SIG-M5 treated with dmso at 0.1 percent for 504 hours (cell line): ENCODE measurements around the gene NR1I3.
A peak's percentile ranks its signal among the peaks of the same experiment; 100 is the strongest.
"Not testable (repeated sequence)": the region's sequence is repeated elsewhere in the genome, so short reads cannot be mapped to it uniquely, and the experiment has no call there.

Source experiments
- DNase-seq: peaks from one replicate; lab custom pipeline; 2025; ENCODE audit not compliant: unreplicated experiment; lab: John Stamatoyannopoulos, UW

The NR1I3 gene

GRCh38 chr1:161251579-161251978, 13.6 kb upstream of the NR1I3 start:
- DNase-seq, result no peak

DNA sequence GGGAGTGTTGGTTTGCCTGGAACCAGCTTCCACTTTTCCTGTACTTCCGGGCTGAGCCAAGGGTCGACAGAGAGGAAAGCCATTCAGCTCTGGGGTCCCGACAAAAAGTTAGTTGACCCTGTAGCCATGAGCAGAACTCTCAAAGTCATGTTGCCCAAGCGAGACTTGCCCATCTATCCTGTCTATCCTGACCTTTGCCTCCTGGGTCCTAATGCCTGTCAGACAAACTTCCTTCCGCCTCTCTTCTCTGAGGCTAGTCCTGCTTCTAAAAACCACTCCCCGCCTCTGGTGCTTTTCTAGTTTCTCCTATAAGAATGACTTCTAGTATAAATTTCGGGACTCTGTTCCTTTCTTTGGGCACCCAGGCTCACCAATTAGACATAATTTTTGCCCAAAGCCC, 12.8 kb upstream of the NR1I3 start:
- DNase-seq, result no peak

DNA sequence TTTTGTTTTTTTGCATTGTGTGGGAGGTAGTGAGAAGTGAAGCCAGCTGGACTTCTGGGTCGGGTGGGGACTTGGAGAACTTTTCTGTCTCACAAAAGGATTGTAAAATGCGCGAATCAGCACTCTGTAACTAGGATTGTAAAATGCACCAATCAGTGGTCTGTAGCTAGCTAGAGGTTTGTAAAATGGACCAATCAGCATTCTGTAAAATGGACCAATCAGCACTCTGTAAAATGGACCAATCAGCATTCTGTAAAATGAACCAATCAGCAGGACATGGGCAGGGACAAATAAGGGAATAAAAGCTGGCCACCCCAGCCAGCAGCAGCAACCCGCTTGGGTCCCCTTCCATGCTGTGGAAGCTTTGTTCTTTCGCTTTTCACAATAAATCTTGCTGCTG, 12.1 kb upstream of the NR1I3 start:
- DNase-seq, result not testable (repeated sequence)

DNA sequence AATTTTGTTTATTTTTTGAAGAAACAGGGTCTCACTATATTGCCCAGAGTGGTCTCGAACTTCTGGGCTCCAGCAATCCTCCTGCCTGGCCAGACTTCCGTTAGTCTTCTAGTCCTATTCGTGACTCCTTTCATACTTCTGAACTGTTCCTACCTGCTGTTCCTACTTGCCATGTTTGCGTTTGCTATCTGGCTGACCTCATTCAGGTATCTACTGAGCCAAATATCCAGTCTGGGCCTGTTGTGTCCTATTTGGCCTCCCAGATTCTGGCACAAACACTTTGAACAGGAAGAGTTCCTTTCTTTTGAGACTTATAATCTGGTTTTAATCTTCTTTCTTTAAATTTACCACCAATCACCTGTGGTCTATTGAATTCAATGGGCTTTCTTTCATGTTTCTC, 6.9 kb upstream of the NR1I3 start:
- no peak for DNase-seq

- DNase-seq, result no peak
Measured at GRCh38 chr1:161242313-161242712, 4.3 kb upstream of the NR1I3 start.

- DNase-seq, result peak; percentile 48
Measured at GRCh38 chr1:161241682-161242081, 3.7 kb upstream of the NR1I3 start.

DNA sequence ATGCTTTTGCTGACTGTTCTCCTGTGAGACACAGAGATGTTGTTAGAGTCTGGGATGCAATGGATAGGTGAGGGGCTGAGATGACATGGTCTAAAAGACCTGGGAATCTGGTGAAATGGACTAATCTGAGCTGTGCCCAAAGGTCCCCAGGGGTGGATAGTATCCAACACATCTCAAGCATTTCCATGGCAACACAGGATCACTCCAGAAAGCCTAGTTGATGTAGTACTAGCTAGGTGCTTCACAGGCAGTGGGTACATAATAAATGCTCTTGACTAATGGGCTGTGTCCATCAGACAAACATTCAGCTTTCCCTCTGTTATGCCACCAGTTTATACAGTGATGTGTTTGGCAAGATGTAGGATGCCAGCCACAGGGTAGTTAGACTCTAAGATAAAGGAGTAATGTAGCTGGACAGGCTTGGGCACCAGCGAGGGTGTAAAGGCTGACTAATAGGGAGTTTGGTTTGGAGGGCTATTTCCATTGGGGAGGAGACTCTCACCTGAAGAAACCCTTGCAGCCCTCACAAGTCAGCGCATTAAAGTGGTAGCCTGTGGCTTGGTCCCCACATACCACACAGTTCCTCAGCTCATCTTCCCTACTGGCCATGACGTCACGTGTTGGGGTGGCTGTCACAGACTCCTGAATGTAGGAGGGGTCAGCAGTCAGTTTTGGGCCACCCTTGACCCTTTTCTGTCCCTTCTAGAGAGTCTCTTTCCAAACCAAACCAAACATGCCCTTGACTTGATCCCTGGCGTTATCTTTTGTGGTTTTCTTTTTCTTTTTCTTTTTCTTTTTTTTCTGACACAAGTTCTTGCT, 1.8 kb downstream of the NR1I3 start:
- DNase-seq, result no peak

- no peak for DNase-seq
Measured at GRCh38 chr1:161233102-161233501, 4.9 kb downstream of the NR1I3 start.

DNA sequence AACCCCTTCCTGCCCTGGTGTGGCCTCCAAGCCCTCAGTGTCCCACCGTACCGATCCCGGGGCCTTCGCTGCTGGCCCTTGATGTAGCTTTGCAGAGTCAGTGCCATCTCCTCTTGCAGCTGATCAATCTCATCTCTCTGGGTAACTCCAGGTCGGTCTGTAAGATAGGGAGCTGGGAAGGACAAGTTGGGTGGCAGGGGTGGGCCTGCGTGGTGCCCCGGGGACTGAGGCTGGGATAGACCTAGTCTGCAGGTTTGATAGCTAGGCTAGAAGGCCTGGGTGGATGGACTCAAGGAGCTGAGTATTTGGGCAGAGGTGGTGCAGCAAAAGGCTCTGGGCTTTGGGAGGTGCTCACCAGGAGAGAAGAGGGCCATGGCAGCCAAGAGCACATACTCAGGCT, 7.2 kb downstream of the NR1I3 start:
- DNase-seq, result no peak

- DNase-seq, result no peak
Measured at GRCh38 chr1:161229896-161230295, 8.1 kb downstream of the NR1I3 start.

GRCh38 chr1:161228032-161228431, 10.0 kb downstream of the NR1I3 start:
- no peak for DNase-seq

DNA sequence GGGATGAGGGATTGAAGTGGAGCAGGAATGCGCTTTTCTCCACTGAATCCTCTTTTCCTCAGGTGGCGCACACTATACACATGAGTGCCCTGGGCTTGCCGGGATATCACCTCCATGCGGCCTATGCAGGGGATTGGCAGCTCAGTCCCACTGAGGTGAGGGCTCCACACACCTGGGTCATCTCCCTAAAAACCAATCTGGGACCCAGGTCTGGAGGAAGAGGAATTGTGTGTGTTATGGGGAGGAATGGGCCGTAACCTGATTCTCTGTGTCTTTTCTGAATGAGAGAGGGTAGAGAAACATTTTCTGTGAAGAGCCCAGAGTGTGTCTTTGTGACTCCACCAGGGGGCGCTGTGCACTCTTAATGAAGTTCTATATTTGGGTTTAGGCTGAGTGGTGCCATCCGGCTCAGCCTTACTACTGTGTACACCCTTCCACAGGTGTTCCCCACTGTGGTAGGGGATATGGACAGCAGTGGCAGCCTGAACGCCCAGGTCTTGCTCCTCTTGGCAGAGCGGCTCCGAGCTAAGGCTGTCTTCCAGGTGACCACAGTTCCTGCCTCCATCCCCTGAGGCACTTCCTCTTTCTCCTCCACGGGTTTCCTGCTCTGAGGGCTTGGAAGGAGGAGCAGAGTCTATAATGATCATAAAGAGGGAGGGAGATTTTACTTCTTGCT, 10.7 kb downstream of the NR1I3 start:
- DNase-seq, result peak; percentile 96

DNA sequence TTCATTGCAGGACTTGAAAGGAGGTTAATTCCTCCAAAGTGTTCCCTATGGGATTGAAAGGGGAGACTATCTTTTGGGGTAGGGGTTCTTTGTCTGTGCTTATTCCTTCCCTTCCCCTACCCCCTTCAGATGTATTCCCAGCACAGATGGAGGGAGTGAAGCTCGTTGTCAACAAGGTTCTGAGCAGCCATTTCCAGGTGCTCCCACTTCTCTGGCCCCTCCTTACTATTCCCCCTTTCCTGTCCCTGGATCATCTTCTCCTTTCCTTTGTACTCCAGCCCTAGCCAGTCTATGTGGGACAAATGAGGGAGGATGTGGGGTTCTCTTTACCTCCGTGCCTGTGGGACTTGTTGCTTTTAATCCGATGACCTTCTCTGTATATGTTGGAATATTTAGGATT, 11.2 kb downstream of the NR1I3 start:
- no peak for DNase-seq

- DNase-seq, result no peak
Measured at GRCh38 chr1:161226320-161226711, 11.7 kb downstream of the NR1I3 start.

DNA sequence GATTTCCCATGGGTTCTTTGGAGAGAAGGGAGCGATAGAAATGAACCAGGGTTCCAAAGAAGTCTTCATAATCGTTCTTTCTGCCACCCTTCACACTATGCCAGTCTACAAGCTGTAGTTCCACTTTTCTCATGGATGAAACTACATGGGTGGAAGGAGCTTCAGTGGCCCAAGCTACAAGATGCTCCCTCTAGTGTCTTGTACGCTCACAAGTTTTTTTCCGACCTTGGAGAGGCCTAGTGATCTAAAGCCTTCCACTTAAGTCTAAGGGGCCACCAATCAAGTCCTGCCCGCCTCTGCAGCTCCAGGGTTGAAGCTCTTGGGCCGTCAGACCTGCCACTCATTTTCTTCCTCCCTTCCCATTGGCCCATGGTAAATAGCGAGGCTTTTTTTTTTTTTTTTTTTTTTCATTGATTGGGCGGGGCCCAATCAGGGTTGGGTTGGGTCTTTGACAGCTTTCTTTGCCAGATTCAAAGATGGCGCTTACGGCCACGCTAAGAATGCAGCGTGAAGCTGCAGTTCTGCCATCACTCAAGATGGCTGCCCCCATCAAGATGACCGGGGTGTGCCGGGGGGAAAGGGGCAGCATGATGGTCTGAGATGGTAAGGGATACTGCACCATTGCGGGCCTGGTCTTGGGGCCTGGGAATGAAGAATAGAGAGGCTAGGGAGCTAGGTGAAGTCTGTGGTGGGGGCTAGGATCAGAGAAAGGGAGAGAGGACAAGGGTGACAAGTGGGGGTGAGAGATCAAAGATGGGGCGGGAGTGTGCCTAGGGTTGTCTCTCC, 12.3 kb downstream of the NR1I3 start, which contains the start of gene TOMM40L:
TOMM40L (plus strand) TSS at position 527 of the 786 bp plus-strand sequence. CDS start 430 bp downstream, outside the sequence.
- DNase-seq, result peak; percentile 100

GRCh38 chr1:161225178-161225533, 12.8 kb downstream of the NR1I3 start:
- DNase-seq, result no peak

- not testable (repeated sequence) for DNase-seq
Measured at GRCh38 chr1:161224695-161225087, 13.3 kb downstream of the NR1I3 start.

GRCh38 chr1:161223805-161224694, 14.0 kb downstream of the NR1I3 start:
- no peak for DNase-seq

- no peak for DNase-seq
Measured at GRCh38 chr1:161222175-161223019, 15.6 kb downstream of the NR1I3 start.

- no peak for DNase-seq
Measured at GRCh38 chr1:161220002-161220401, 18.0 kb downstream of the NR1I3 start.
